Glutamatergic neuron (in vitro differentiated cells): ENCODE measurements around the gene HTRA3. TPM values are rescaled to one million over a fixed set of nuclear protein-coding genes. Genes with fewer than 3 reads are reported as not detected.
A peak's percentile ranks its signal among the peaks of the same experiment; 100 is the strongest.

Experiments
- DNase-seq: peaks from one replicate; pipeline ENCODE4 v3.0.0; 2022
- H3K27ac Mint-ChIP-seq: one replicate; pipeline ENCODE4 v1.8.0; 2020; ENCODE audit warnings: mild to moderate bottlenecking, mixed read lengths, inconsistent platforms; ENCODE audit not compliant: unreplicated experiment
- H3K27me3 Mint-ChIP-seq: one replicate; pipeline ENCODE4 v1.8.0; 2020; ENCODE audit warnings: mild to moderate bottlenecking, moderate library complexity, mixed read lengths, inconsistent platforms; ENCODE audit not compliant: unreplicated experiment
- H3K36me3 Mint-ChIP-seq: one replicate; pipeline ENCODE4 v1.8.0; 2020; ENCODE audit warnings: mild to moderate bottlenecking, mixed read lengths, inconsistent platforms; ENCODE audit not compliant: unreplicated experiment
- H3K4me1 Mint-ChIP-seq: one replicate; pipeline ENCODE4 v1.8.0; 2020; ENCODE audit warnings: mild to moderate bottlenecking, low read depth, mixed read lengths, inconsistent platforms; ENCODE audit not compliant: unreplicated experiment
- H3K4me3 Mint-ChIP-seq: one replicate; pipeline ENCODE4 v1.8.0; 2020; ENCODE audit warnings: mild to moderate bottlenecking, mixed read lengths, inconsistent platforms; ENCODE audit not compliant: unreplicated experiment
- H3K9me3 Mint-ChIP-seq: one replicate; pipeline ENCODE4 v1.8.0; 2020; ENCODE audit warnings: mild to moderate bottlenecking, moderate library complexity, mixed read lengths, inconsistent platforms; ENCODE audit not compliant: unreplicated experiment
- CTCF ChIP-seq: fragments of 200-600 bp; sonication (generic); IDR thresholded peaks from one replicate; pipeline ENCODE4 v1.5.0; 2021; ENCODE audit not compliant: partially characterized antibody, unreplicated experiment
- total RNA-seq: library from RNA; stranded (reverse); fragmentation: NEBNext Ultra II Directional; extraction: Animal tissue kit (Norgen Biotek cat#: 25700); gene quantifications from one replicate; pipeline ENCODE4 v1.2.1, GENCODE V29; 2021; ENCODE audit not compliant: unreplicated experiment

The HTRA3 gene
- total RNA-seq, 1 donor from 2014 or later = 0.64 TPM

- Mint-ChIP-seq H3K9me3 (peaks cover 1% of the 10 kb centered on the region), H3K27ac (peak overlapping the region; percentile 22), H3K4me1 (peaks cover 14% of the 10 kb centered on the region), H3K27me3 (peaks cover 11% of the 10 kb centered on the region), H3K4me3 (no peak overlapping the region), H3K36me3 (no peaks in the 10 kb centered on the region)
- no peak for DNase-seq
- TF ChIP-seq CTCF = no peak
These were observed 4.6 kb downstream of the HTRA3 start for GRCh38 chr4:8274066-8274652.

- Mint-ChIP-seq H3K4me1 (peaks cover 20% of the 10 kb centered on the region), H3K9me3 (peaks cover 2% of the 10 kb centered on the region), H3K4me3 (no peak overlapping the region), H3K27ac (peak overlapping the region; percentile 52), H3K36me3 (no peaks in the 10 kb centered on the region), H3K27me3 (peaks cover 11% of the 10 kb centered on the region)
- peak; percentile 85 for DNase-seq
- no peak for TF ChIP-seq CTCF
These were observed 5.4 kb downstream of the HTRA3 start for GRCh38 chr4:8274765-8275547.

GRCh38 chr4:8275548-8275910 is 6.0 kb downstream of the HTRA3 start:
- Mint-ChIP-seq H3K9me3 (peaks cover 2% of the 10 kb centered on the region), H3K27ac (no peak overlapping the region), H3K4me3 (no peak overlapping the region), H3K36me3 (no peaks in the 10 kb centered on the region), H3K27me3 (peaks cover 11% of the 10 kb centered on the region), H3K4me1 (peaks cover 21% of the 10 kb centered on the region)
- DNase-seq = no peak
- TF ChIP-seq CTCF = no peak

GRCh38 chr4:8276358-8277240 is 7.0 kb downstream of the HTRA3 start:
- Mint-ChIP-seq H3K36me3 (no peaks in the 10 kb centered on the region), H3K27me3 (peaks cover 5% of the 10 kb centered on the region), H3K27ac (no peak overlapping the region), H3K9me3 (peaks cover 2% of the 10 kb centered on the region), H3K4me1 (peaks cover 26% of the 10 kb centered on the region), H3K4me3 (no peak overlapping the region)
- no peak for TF ChIP-seq CTCF
- peak; percentile 22 for DNase-seq
